Fibroblast of lung (primary cell): ENCODE results near the gene DALRD3. TPM values are rescaled to one million over a fixed set of nuclear protein-coding genes. Genes with fewer than 3 reads are reported as not detected.

Source experiments
- DNase-seq, 2 donors: peaks; one replicate each; pipeline versions ENCODE4 v3.0.0 to v3.0.0-alpha.2; 2010; ENCODE audit warnings: low read depth in 2 of 2
- H2AFZ ChIP-seq: 2 replicates; pipeline ENCODE4 v1.5.1; 2012; ENCODE audit warnings: low read length, control low read depth, inconsistent platforms
- H3K27ac ChIP-seq: 2 replicates; pipeline ENCODE4 v1.5.1; 2011; ENCODE audit warnings: low read length, control low read depth; ENCODE audit not compliant: insufficient read depth
- H3K27me3 ChIP-seq: 2 replicates; pipeline ENCODE4 v1.5.1; 2011; ENCODE audit warnings: mild to moderate bottlenecking, low read length; ENCODE audit not compliant: control insufficient read depth, insufficient read depth
- H3K36me3 ChIP-seq: 2 replicates; pipeline ENCODE4 v1.5.1; 2011; ENCODE audit warnings: low read length; ENCODE audit not compliant: control insufficient read depth, insufficient read depth
- H3K4me1 ChIP-seq: 2 replicates; pipeline ENCODE4 v1.5.1; 2011; ENCODE audit warnings: low read length; ENCODE audit not compliant: control insufficient read depth, insufficient read depth; ENCODE audit errors: extremely low read depth
- H3K4me2 ChIP-seq: 2 replicates; pipeline ENCODE4 v1.5.1; 2011; ENCODE audit warnings: low read length, control low read depth; ENCODE audit not compliant: insufficient read depth; ENCODE audit errors: extremely low read depth
- H3K4me3 ChIP-seq, 4 experiments: fragments of 200-600 bp in 1 of 4; sonication (generic) in 1 of 4; replicated peaks in 1 of 4; 2 replicates each; pipeline ENCODE4 v1.5.1; 2011 to 2016; ENCODE audit warnings: low read length in 4 of 4, low read depth in 3 of 4, mild to moderate bottlenecking in 3 of 4, control low read depth in 2 of 4, inconsistent platforms in 1 of 4, mixed read lengths in 1 of 4; ENCODE audit not compliant: insufficient read depth in 1 of 4; ENCODE audit errors: control extremely low read depth in 1 of 4
- H3K79me2 ChIP-seq: 2 replicates; pipeline ENCODE4 v1.5.1; 2012; ENCODE audit warnings: mild to moderate bottlenecking, low read length, inconsistent platforms; ENCODE audit not compliant: control insufficient read depth, insufficient read depth
- H3K9ac ChIP-seq: 2 replicates; pipeline ENCODE4 v1.5.1; 2011; ENCODE audit warnings: mild to moderate bottlenecking, low read length, control low read depth; ENCODE audit not compliant: insufficient read depth
- H3K9me3 ChIP-seq: 2 replicates; pipeline ENCODE4 v1.5.1; 2012; ENCODE audit warnings: low read depth, low read length; ENCODE audit not compliant: control insufficient read depth, insufficient read depth
- H4K20me1 ChIP-seq: 2 replicates; pipeline ENCODE4 v1.5.1; 2011; ENCODE audit warnings: low read length; ENCODE audit not compliant: control insufficient read depth, insufficient read depth; ENCODE audit errors: extremely low read depth
- CTCF ChIP-seq, 2 donors: IDR thresholded peaks in 1 of 2; conservative IDR thresholded peaks in 1 of 2; 1 replicate in 1 of 2; 2 replicates in 1 of 2; pipeline ENCODE4 v1.5.1; 2011 to 2012; ENCODE audit warnings: low read length in 2 of 2, control low read depth in 1 of 2, inconsistent platforms in 1 of 2, low read depth in 1 of 2, mild to moderate bottlenecking in 1 of 2
- EZH2 ChIP-seq: IDR thresholded peaks from 2 replicates; pipeline ENCODE4 v1.5.1; 2012; ENCODE audit warnings: low read length, control low read depth, mild to moderate bottlenecking; ENCODE audit errors: missing control alignments
- polyA plus RNA-seq, 2 donors: library from polyadenylated mRNA; depleted of rRNA in 1 of 2; stranded (reverse) in 1 of 2; unstranded in 1 of 2; fragments of >200 nt; gene quantifications; 2 replicates each; pipeline ENCODE4 v1.2.1, GENCODE V29; 2011 to 2012; ENCODE audit warnings: missing spikeins in 1 of 2
- total RNA-seq: library from RNA; depleted of rRNA; stranded (reverse); fragments of >200 nt; gene quantifications from 2 replicates; pipeline ENCODE4 v1.2.1, GENCODE V29; 2014

The DALRD3 gene
- total and polyA plus RNA-seq, 2 donors (not counting 1 experiment from before 2014, with no cell fraction given) = 40.2 to 70.2 TPM

- H3K9me3 ChIP-seq = no peaks in the 10 kb centered on the region
- H3K27ac ChIP-seq = no peak overlapping the region
- H3K79me2 ChIP-seq = peaks cover 25% of the 10 kb centered on the region
- no peaks in the 10 kb centered on the region for H3K27me3 ChIP-seq
- H3K4me3 ChIP-seq = peak overlapping the region; percentile 79 to 85 (median 82)
- H4K20me1 ChIP-seq = no peaks in the 10 kb centered on the region
- TF ChIP-seq EZH2 = no peak
- no peak for TF ChIP-seq CTCF (conservative IDR thresholded peaks at IDR 0.05 in 1 of 2, IDR thresholded peaks at IDR 0.05 in 1 of 2; ENCODE audit: low read depth in 1 of 2, low read length in 2 of 2)
- H3K4me1 ChIP-seq = peaks cover 12% of the 10 kb centered on the region
- no peak overlapping the region for H2AFZ ChIP-seq
- peaks cover 2% of the 10 kb centered on the region for H3K36me3 ChIP-seq
- H3K9ac ChIP-seq = no peak overlapping the region
- no peak for DNase-seq
- H3K4me2 ChIP-seq = peak overlapping the region; percentile 81
These were observed 26.4 kb downstream of the DALRD3 start for GRCh38 chr3:48991851-48992545.

GRCh38 chr3:48990636-48991469 is 27.5 kb downstream of the DALRD3 start:
- Histone ChIP-seq H3K4me2 (peak overlapping the region; percentile 81), H3K36me3 (peaks cover 2% of the 10 kb centered on the region), H3K9me3 (no peaks in the 10 kb centered on the region), H3K79me2 (peaks cover 25% of the 10 kb centered on the region), H3K27me3 (no peaks in the 10 kb centered on the region), H2AFZ (peak overlapping the region; percentile 70), H3K27ac (peak overlapping the region; percentile 94), H3K9ac (peak overlapping the region; percentile 92), H3K4me1 (peaks cover 12% of the 10 kb centered on the region), H4K20me1 (no peaks in the 10 kb centered on the region), H3K4me3 (peak overlapping the region; percentile 79 to 85 (median 82))
- TF ChIP-seq CTCF (conservative IDR thresholded peaks at IDR 0.05 in 1 of 2, IDR thresholded peaks at IDR 0.05 in 1 of 2; ENCODE audit: low read depth in 1 of 2, low read length in 2 of 2) = no peak
- DNase-seq = peak; percentile 23 to 28
